Sigmoid colon (tissue), 4 donors: ENCODE results near the gene AGFG1.

Experiments
- CTCF ChIP-seq, 4 experiments: fragments of 450-650 bp in 3 of 4; fragments of 200-600 bp in 1 of 4; IDR thresholded peaks; one replicate each; pipeline ENCODE4 v1.5.1; 2016 to 2019; ENCODE audit warnings: antibody characterized with exemption in 4 of 4, mild to moderate bottlenecking in 3 of 4, moderate library complexity in 2 of 4
- EP300 ChIP-seq, 4 donors: sonication (generic); formaldehyde crosslinking; IDR thresholded peaks; one replicate each; pipeline ENCODE4 v1.6.1; 2017; ENCODE audit warnings: antibody characterized with exemption in 4 of 4
- POLR2A ChIP-seq, 2 donors: fragments of 450-650 bp; IDR thresholded peaks; one replicate each; pipeline ENCODE4 v1.6.1; 2016; ENCODE audit warnings: antibody characterized with exemption in 2 of 2, mild to moderate bottlenecking in 2 of 2, moderate library complexity in 2 of 2

GRCh38 chr2:227460833-227461232 lies 11.1 kb upstream of the AGFG1 start:
- no peak for TF ChIP-seq CTCF (IDR thresholded peaks at IDR 0.05)
- TF ChIP-seq EP300 (IDR thresholded peaks at IDR 0.05): no peak
- no peak for TF ChIP-seq POLR2A (IDR thresholded peaks at IDR 0.05)
